Glomerular endothelial cell (primary cell): Measurements from ENCODE around the gene DBR1. TPM values are rescaled to one million over a fixed set of nuclear protein-coding genes. Genes with fewer than 3 reads are reported as not detected.

Experiments used
- DNase-seq: peaks from one replicate; pipeline ENCODE4 v3.0.0-alpha.2; 2011; ENCODE audit warnings: low read depth, low spot score; ENCODE audit errors: extremely low read depth
- total RNA-seq: library from RNA; depleted of rRNA; stranded (reverse); fragments of >200 nt; gene quantifications from 2 replicates; pipeline ENCODE4 v1.2.3, GENCODE V29; 2015

Gene DBR1
- total RNA-seq, 1 donor from 2014 or later = 12.8 TPM

- no peak for DNase-seq
These were observed 49.9 kb downstream of the DBR1 start for GRCh38 chr3:138124706-138125355.

- no peak for DNase-seq
These were observed 50.5 kb downstream of the DBR1 start for GRCh38 chr3:138124188-138124587.

GRCh38 chr3:138119423-138119766 is 55.3 kb downstream of the DBR1 start:
- DNase-seq = no peak

GRCh38 chr3:138118612-138119422 is 55.9 kb downstream of the DBR1 start:
- DNase-seq = no peak

GRCh38 chr3:138114988-138115971 is 59.4 kb downstream of the DBR1 start, which contains the start of gene DZIP1L:
DZIP1L (minus strand) TSS chr3:138115608; CDS start chr3:138103971, 11,637 bp downstream.
- DNase-seq = no peak

- DNase-seq = no peak
These were observed 60.2 kb downstream of the DBR1 start for GRCh38 chr3:138114431-138114918.

GRCh38 chr3:138113326-138113725 is 61.4 kb downstream of the DBR1 start:
- DNase-seq = no peak

GRCh38 chr3:138112362-138112761 is 62.4 kb downstream of the DBR1 start:
- no peak for DNase-seq

Other genes with a start within 250 kb of the DBR1 start
- not detected in 2 replicates for gene CLDN18, start 164.8 kb downstream of the DBR1 start, total RNA-seq
- 3.5 and 17.7 TPM in 2 replicates for gene DZIP1L, start 59.3 kb downstream of the DBR1 start, total RNA-seq
- gene A4GNT, start 42.5 kb downstream of the DBR1 start, total RNA-seq = not detected in 2 replicates
- 21.7 and 26.7 TPM in 2 replicates for gene ARMC8, start 12.4 kb upstream of the DBR1 start, total RNA-seq
- gene NME9, start 154.9 kb upstream of the DBR1 start, total RNA-seq = not detected in 2 replicates
- 14.1 and 26.0 TPM in 2 replicates for gene MRAS, start 173.7 kb upstream of the DBR1 start, total RNA-seq